HG02642 (cell line): Measurements from ENCODE around the gene PLG.
A peak's percentile ranks its signal among the peaks of the same experiment; 100 is the strongest.
"Not testable (repeated sequence)": the region's sequence is repeated elsewhere in the genome, so short reads cannot be mapped to it uniquely, and the experiment has no call there.

Experiments used
- ATAC-seq: cut with Tn5 transposase; IDR thresholded peaks from one replicate; pipeline ENCODE4 v1.9.1; 2021; ENCODE audit warnings: mild to moderate bottlenecking; ENCODE audit not compliant: unreplicated experiment, poor library complexity

The PLG gene

GRCh38 chr6:160697826-160698225, 4.2 kb upstream of the PLG start:
- no peak for ATAC-seq

DNA sequence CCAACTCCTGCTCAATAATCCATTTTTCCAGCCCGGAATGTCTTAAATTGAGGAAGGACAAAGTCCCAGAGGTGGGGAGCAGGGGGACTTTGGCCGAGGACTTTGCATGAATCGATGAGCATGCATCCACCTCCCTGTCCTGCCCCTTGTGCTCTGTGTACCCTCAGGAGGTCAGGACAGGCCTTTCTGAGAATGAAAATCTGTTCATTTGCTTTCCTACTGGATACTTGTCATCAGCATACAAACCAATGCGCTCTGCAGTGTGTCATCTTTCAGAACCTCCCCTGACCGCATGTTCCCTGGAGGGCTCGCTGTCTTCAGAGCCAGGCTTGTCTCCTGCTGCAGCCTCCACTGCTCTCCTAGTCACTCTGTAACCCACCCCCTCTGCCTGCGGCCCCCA, 2.6 kb downstream of the PLG start:
- not testable (repeated sequence) for ATAC-seq

- not testable (repeated sequence) for ATAC-seq
These were observed 6.9 kb downstream of the PLG start for GRCh38 chr6:160708993-160709392.

- ATAC-seq = no peak
These were observed 12.8 kb downstream of the PLG start for GRCh38 chr6:160714731-160715316.

DNA sequence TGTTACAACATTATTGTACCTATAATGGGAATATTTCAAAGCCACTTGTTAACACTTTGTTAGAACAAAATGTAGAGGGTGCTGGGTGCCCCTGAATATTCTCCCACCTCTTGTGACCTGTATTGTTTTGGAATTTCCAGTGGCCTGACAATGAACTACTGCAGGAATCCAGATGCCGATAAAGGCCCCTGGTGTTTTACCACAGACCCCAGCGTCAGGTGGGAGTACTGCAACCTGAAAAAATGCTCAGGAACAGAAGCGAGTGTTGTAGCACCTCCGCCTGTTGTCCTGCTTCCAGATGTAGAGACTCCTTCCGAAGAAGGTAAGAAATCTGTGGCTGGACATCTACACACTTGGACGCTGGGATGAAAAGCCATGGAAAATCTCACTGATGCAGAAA, 28.9 kb downstream of the PLG start:
- no peak for ATAC-seq

DNA sequence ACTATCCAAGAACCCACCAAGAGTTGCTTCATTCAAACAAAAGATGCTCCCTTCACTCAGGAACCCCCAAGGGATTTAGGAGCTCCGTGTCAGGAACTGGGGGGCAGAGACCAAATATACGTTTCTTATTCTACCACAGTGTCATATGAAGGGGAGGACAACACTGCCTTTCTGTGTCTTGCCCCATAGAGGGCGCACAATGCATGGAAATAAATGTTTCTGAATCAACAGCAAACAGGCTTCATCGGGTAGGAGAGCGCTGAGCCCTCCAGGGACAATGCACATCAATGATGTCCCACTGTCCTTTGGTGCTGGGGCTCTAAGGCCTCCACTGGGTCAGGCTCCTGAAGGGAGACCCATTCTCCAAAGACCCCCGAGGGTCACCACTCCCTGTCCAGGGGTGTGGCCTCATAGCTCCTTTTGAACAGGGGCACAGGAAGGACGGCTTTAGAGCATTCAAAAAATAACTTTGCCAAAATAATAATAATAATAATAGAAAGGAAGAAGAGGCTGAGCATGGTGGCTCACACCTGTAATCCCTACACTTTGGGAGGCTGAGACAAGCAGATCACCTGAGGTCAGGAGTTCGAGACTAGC, 31.1 kb downstream of the PLG start:
- peak; percentile 81 for ATAC-seq

DNA sequence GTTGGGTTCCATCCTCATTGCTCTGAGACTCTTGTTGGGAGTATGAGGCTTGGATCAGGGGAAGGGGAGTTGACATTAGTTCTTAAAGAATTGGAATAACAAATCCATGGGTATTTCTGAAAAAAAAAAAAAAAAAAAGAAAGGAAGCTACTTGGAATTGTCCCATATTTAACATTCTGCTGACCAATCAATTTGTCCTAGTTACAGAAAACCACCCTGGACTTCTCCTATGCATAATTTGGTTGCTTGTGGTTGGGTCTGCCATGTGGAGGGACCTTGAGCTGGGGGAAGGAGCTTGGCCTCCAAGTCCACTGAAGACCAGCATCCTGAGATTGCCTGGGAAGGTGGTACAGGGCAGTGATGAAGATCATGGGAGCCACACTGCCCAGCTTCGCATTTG, 32.6 kb downstream of the PLG start:
- ATAC-seq = no peak

- ATAC-seq = peak; percentile 69
These were observed 33.5 kb downstream of the PLG start for GRCh38 chr6:160735523-160735922.

GRCh38 chr6:160737934-160738333, 35.9 kb downstream of the PLG start:
- no peak for ATAC-seq

- ATAC-seq = no peak
These were observed 37.9 kb downstream of the PLG start for GRCh38 chr6:160739955-160740354.

DNA sequence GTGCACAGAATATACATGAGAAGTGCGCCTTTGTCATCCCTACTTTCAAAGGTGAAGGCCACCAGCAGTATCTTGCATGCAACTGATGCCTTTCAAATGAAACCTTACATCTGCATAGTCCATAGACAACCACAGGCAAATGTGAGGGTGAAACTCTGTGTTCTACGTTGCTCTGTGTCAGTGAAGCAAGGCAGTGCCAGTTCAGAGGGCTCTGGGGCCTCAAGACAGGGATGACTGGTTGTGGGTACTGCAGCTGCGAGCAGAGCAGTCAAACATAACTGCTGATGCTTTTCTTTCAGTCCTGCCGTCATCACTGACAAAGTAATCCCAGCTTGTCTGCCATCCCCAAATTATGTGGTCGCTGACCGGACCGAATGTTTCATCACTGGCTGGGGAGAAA, 39.0 kb downstream of the PLG start:
- peak; percentile 99 for ATAC-seq

DNA sequence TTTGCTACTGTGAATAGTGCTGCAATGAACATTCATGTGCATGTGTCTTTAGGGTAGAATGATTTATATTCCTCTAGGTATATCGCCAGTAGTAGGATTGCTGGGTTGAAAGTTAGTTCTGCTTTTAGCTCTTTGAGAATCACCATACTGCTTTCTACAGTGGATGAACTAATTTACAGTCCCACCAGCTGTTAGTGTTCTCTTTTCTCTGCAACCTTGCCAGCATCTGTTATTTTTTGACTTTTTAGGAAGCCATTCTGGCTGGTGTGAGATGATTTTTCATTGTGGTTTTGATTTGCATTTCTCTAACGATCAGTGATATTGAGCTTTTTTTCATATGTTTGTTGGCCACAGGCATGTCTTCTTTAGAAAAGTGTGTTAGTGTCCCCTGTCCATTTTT, 40.0 kb downstream of the PLG start:
- ATAC-seq = peak; percentile 42

- peak; percentile 92 for ATAC-seq
These were observed 48.2 kb downstream of the PLG start for GRCh38 chr6:160750276-160750689.

GRCh38 chr6:160753211-160753610, 51.2 kb downstream of the PLG start:
- not testable (repeated sequence) for ATAC-seq

DNA sequence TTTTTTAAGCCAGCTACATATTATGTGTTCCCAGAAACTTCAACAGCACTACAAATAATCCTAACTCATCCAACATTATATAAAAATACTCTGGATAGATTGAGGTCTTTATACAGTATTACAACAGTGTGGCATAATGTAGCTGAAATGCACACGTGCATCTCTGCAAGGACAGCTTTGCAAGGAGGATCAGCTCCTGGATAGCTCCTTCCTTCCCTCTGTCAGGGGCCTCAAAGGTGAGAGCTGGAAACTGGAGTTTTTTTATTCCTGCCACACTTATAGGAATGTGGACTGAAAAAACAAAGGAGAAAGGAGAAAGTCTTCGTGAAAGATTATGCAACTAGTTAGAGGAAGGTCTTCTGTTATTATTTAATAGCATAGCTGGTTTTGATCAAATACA, 53.1 kb downstream of the PLG start:
- ATAC-seq = no peak

DNA sequence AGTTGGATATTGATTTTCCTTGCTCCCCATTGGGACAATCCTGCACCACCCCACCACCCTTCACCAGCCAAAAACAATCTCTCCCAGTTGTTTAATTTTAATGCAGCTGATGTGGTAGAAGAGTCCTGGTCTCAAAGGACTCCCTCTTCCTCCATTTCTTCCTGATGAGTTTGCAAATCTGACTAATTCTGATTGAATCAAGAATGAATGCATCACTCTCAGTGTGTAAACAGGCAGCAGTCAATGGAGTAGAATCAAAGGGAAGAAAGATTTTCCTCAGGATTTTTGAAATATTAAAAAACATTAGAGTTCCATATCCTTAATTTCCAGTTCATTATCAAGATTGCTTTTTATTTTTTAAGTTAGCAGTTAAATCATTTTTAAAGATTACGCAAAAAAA, 54.0 kb downstream of the PLG start:
- ATAC-seq = no peak

- no peak for ATAC-seq
These were observed 54.8 kb downstream of the PLG start for GRCh38 chr6:160756871-160757270.

GRCh38 chr6:160764847-160765246, 62.8 kb downstream of the PLG start:
- ATAC-seq = no peak

DNA sequence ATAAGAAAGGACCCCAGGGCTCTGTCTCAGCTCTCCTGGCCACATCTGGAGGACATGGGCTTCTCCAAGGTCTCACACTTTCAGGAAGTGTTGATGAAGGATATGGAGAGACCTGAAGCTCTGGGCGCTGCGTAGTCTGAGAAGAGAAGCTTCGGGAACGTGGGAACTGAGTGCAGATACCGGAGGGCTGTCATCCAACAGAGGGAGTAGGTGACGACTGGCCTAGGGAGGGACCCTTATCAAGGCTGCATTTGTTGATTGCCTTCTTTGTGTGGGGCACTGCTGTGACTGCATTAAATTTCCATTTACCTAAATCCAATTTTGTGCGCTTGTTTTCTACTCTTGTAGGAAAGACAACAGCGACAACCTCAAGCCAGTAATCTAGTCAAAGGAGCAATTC, 63.4 kb downstream of the PLG start:
- ATAC-seq = no peak

- ATAC-seq = no peak
These were observed 64.6 kb downstream of the PLG start for GRCh38 chr6:160766657-160766988.

GRCh38 chr6:160766989-160767646, 65.1 kb downstream of the PLG start:
- ATAC-seq = peak; percentile 96

GRCh38 chr6:160767647-160768019, 65.6 kb downstream of the PLG start:
- peak; percentile 11 for ATAC-seq
